Measurements from ENCODE around the gene CD8B.

Gene CD8B

DNA sequence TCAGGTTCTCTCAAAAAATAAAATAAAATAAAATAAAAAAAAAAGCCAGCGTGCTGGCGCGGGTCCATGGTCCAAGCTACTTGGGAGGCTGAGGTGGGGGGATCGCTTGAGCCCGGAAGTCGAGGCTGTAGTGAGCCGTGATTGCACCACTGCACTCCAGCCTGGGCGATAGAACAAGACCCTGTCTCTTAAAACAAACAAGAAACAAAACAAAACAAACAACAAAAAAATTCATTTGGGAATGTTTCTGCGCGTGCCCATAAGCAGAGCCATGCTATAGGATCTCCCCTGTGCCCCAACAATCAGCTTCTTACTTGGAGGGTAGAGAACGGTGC lies 54.6 kb downstream of the CD8B start:
- no peaks in the 10 kb centered on the region for H3K27me3 Mint-ChIP-seq
- DNase-seq (no peak), ATAC-seq (replicated peaks) (no peak)
- peaks cover 35% of the 10 kb centered on the region for H3K36me3 Mint-ChIP-seq (ENCODE audit: insufficient read depth)
- no peaks in the 10 kb centered on the region for H3K9me3 Mint-ChIP-seq
- peaks cover 34 to 52% of the 10 kb centered on the region in 2 donors for H3K4me1 Mint-ChIP-seq (ENCODE audit: low read depth in 2 of 2)
- H3K27ac Mint-ChIP-seq: peak overlapping the region; percentile 83 to 94
- peak overlapping the region; percentile 78 to 92 for H3K4me3 Mint-ChIP-seq

- DNase-seq (no peak), ATAC-seq (replicated peaks) (no peak)
- H3K9me3 Mint-ChIP-seq: no peaks in the 10 kb centered on the region
- H3K27me3 Mint-ChIP-seq: no peaks in the 10 kb centered on the region
- peaks cover 27 to 44% of the 10 kb centered on the region in 2 donors for H3K4me1 Mint-ChIP-seq (ENCODE audit: low read depth in 2 of 2)
- peaks cover 33% of the 10 kb centered on the region for H3K36me3 Mint-ChIP-seq (ENCODE audit: insufficient read depth)
- peak overlapping the region; percentile 83 to 94 for H3K27ac Mint-ChIP-seq
- peak overlapping the region; percentile 78 to 92 for H3K4me3 Mint-ChIP-seq
Observed at GRCh38 chr2:86806059-86806857, 55.4 kb downstream of the CD8B start.

GRCh38 chr2:86800856-86801567 lies 60.7 kb downstream of the CD8B start:
- H3K36me3 Mint-ChIP-seq (ENCODE audit: insufficient read depth): peaks cover 3% of the 10 kb centered on the region
- no peak for ATAC-seq (replicated peaks)
- peaks cover 8 to 14% of the 10 kb centered on the region in 2 donors for H3K9me3 Mint-ChIP-seq
- no peak overlapping the region for H3K4me3 Mint-ChIP-seq
- DNase-seq: no peak
- H3K27me3 Mint-ChIP-seq: no peaks in the 10 kb centered on the region
- peaks cover 8 to 15% of the 10 kb centered on the region in 2 donors for H3K4me1 Mint-ChIP-seq (ENCODE audit: low read depth in 2 of 2)
- H3K27ac Mint-ChIP-seq: peak overlapping the region in 1 of 2 donors; percentile 94

DNA sequence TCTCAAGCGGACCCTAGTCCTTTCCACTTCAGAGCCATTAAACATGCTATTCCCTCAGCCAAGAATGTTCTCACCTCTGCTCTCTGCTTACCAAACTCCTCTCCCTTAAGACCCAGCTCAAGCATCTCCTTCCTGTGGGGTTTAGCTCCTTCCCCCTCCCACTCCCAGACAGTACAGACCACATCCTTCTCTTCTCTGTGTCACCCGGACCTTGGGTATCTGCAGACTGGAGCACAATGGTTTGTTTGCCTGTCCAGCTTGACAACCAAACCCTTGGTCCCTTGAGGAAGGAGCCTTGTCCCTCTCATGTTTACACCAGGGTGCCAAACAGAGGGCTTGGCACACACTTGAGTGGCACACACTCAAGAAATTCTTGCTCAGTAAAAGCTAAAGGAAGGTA lies 66.8 kb downstream of the CD8B start:
- ATAC-seq (replicated peaks) (peak; percentile 40), DNase-seq (peak in 2 of 3 experiments; percentile 30 to 32)
- H3K27ac Mint-ChIP-seq: peak overlapping the region; percentile 95 to 100
- no peaks in the 10 kb centered on the region for H3K27me3 Mint-ChIP-seq
- peaks cover 27% of the 10 kb centered on the region for H3K36me3 Mint-ChIP-seq (ENCODE audit: insufficient read depth)
- H3K4me3 Mint-ChIP-seq: peak overlapping the region; percentile 64 to 83
- peaks cover 9 to 27% of the 10 kb centered on the region in 2 donors for H3K9me3 Mint-ChIP-seq
- H3K4me1 Mint-ChIP-seq (ENCODE audit: low read depth in 2 of 2): peaks cover 44 to 48% of the 10 kb centered on the region in 2 donors

DNA sequence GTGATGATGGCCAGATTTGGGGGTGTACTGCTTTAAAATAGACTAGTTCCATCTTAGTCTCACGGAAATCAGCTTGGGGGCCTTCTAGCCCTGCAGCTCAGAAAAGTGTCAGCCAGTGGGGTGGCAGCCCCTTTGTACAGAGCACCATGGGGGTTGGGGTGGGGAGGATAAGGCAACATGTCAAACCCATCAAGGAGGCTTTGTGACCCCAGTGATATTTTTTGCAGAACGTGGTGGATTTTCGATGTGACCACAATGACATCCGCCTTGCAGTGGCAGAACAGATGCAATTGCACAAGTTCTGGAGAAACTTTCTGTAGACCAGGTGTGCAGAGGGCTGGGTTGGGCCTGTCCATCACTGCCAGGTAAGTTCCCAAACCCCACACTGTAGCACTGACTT lies 67.9 kb downstream of the CD8B start:
- Mint-ChIP-seq H3K27me3 (no peaks in the 10 kb centered on the region), H3K9me3 (peaks cover 9 to 27% of the 10 kb centered on the region in 2 donors), H3K4me3 (peak overlapping the region; percentile 64 to 83), H3K4me1 (ENCODE audit: low read depth in 2 of 2) (peaks cover 46 to 50% of the 10 kb centered on the region in 2 donors), H3K27ac (peak overlapping the region; percentile 95 to 100), H3K36me3 (ENCODE audit: insufficient read depth) (peaks cover 38% of the 10 kb centered on the region)
- DNase-seq (peak; percentile 46 to 51 (median 50)), ATAC-seq (replicated peaks) (peak; percentile 44)

DNA sequence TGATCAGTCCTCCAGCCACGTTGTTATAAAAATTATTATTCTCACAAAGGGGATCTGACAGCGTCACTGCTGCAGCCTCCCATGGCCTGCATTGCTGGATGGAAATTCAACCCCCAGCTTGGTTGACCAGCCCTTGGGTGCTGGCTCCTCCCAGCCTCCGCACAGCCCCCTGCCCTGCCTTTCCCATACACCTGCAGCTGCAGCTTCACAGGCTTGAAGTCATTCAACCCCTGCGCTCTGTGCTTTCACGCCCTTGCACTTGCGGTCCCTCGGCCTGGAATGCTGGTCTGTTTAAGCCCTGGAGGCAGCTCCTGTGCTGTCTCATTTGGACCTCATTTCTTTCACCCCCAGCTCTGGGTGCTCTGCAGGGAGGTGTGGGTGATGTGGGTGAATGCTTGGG lies 70.1 kb downstream of the CD8B start:
- peaks cover 4 to 18% of the 10 kb centered on the region in 2 donors for H3K9me3 Mint-ChIP-seq
- H3K36me3 Mint-ChIP-seq (ENCODE audit: insufficient read depth): peaks cover 60% of the 10 kb centered on the region
- ATAC-seq (replicated peaks) (no peak), DNase-seq (no peak)
- peak overlapping the region; percentile 79 to 83 for H3K4me3 Mint-ChIP-seq
- no peaks in the 10 kb centered on the region for H3K27me3 Mint-ChIP-seq
- peak overlapping the region; percentile 95 to 100 for H3K27ac Mint-ChIP-seq
- H3K4me1 Mint-ChIP-seq (ENCODE audit: low read depth in 2 of 2): peaks cover 56 to 66% of the 10 kb centered on the region in 2 donors

DNA sequence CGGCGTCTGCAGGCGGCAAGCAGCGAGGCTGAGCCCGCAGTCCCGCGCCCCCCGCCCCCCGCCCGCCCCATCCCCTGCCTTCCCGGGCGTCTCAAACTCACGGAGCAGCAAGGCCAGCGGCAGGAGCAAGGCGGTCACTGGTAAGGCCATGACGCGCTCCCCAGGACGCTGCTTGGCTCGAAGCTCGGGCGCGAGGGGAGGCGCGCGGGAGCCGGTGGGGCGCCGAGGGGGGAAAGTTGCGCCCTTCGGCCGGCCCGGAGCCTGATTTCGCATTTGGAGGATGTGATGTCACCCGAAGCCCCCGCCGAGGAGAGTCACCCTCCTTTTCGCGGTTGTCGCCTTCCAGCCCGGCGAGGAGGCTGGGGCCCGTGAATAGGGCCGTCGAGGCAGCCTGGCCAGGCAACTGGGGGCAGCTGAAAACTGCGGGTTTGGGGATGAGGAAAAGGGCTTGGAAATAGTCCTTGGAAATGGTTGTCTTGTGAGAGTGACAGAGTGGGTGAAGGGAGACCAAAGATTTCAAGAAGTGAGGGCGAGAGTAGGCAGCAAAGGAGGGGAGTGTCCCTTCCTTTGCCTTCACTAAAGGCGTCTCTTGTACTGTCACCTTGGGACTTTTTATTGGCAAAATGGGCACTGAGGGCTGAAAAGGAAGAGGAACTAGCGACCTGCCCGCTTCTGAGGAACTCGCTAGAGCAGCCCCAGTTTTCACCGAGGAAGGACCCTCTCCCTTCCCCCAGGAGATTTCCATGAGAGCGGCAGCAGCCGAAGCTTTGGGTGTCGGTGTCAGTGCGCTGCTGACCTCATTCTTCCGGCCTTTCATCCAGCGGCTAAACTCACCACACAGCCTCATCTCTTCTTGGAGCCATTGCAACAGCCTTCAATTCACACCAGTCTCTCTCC lies 70.8 kb downstream of the CD8B start, which contains the start of gene CD8A:
Gene CD8A, minus strand, starts transcription at position 238 of the 897 bp plus-strand sequence. Its CDS starts 88 bp downstream, at position 150.
- Mint-ChIP-seq H3K4me3 (peak within 1 kb of the TSS; percentile 79 to 83), H3K27ac (peak within 1 kb of the TSS; percentile 95 to 100), H3K27me3 (no peaks in the 10 kb centered on the region), H3K36me3 (ENCODE audit: insufficient read depth) (peaks cover 66% of the 10 kb centered on the region), H3K9me3 (peaks cover 3 to 12% of the 10 kb centered on the region in 2 donors), H3K4me1 (ENCODE audit: low read depth in 2 of 2) (peaks cover 63 to 71% of the 10 kb centered on the region in 2 donors)
- ATAC-seq (replicated peaks): peak; percentile 35
- DNase-seq: peak; percentile 76 to 86 (median 76)

GRCh38 chr2:86790134-86790675 lies 71.5 kb downstream of the CD8B start:
- peak overlapping the region; percentile 79 to 83 for H3K4me3 Mint-ChIP-seq
- peaks cover 68 to 70% of the 10 kb centered on the region in 2 donors for H3K4me1 Mint-ChIP-seq (ENCODE audit: low read depth in 2 of 2)
- H3K27ac Mint-ChIP-seq: peak overlapping the region; percentile 95 to 100
- ATAC-seq (replicated peaks) (no peak), DNase-seq (peak in 2 of 3 experiments; percentile 20 to 48)
- peaks cover 2 to 5% of the 10 kb centered on the region in 2 donors for H3K9me3 Mint-ChIP-seq
- peaks cover 73% of the 10 kb centered on the region for H3K36me3 Mint-ChIP-seq (ENCODE audit: insufficient read depth)
- no peaks in the 10 kb centered on the region for H3K27me3 Mint-ChIP-seq

DNA sequence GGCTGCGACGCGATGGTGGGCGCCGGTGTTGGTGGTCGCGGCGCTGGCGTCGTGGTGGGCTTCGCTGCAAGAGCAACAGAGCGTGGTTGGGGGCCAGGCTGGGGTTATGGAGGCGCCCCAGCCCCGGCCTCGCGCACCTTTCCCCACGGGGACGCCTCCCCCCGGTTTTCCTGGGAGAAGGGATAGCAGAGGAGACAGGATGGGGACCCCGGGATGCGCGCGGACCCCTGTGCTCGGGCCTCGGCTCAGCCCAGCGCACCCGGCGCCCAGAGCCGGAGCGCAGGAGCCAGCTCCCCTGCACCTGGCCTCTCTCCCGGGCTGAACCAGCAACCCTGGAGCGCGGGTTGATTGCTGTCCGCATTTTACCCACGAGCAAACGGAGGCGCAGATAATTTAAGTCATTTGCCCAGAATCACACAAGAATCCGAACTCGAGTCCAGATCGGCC lies 72.0 kb downstream of the CD8B start:
- no peak for DNase-seq
- Mint-ChIP-seq H3K27me3 (no peaks in the 10 kb centered on the region), H3K4me1 (ENCODE audit: low read depth in 2 of 2) (peaks cover 66 to 68% of the 10 kb centered on the region in 2 donors), H3K9me3 (peaks cover 0 to 2% of the 10 kb centered on the region in 2 donors), H3K27ac (peak overlapping the region; percentile 95 to 100), H3K4me3 (peak overlapping the region; percentile 79 to 83), H3K36me3 (ENCODE audit: insufficient read depth) (peaks cover 78% of the 10 kb centered on the region)
- ATAC-seq (replicated peaks): no peak

DNA sequence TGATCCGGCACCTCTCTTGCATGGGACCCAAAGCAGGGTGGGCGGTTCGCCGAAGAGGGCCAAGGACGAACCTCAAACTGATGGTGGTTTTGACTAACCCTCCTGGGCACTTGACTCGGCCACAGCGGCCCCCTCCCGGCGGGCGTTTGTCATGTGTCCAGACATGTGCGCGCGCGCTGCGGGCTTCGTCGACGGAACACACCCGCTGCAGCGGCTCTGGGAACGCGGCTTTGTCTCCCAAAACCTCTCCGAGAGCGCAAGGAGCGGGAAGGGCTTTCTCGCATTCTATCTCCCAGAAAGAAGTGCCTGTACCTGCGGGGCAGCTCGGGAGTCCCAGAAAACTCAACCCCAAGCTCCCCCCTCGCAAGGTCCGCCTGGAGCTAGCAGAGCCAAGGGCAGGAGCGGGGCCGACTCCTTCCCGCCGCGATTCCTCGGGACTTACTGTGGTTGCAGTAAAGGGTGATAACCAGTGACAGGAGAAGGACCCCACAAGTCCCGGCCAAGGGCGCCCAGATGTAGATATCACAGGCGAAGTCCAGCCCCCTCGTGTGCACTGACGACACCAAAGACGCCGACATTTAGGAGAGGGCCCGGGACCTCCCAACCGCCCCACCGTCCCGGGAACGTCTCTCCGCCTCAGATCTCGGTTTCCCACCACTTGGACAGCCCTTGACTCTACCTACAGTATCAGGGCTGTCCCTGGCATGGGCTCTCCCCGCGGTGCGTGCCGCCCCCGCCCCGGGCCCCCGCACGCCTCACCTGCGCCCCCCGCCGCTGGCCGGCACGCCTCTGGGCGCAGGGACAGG lies 72.6 kb downstream of the CD8B start:
- ATAC-seq (replicated peaks) (no peak), DNase-seq (peak in 2 of 3 experiments; percentile 34 to 35)
- Mint-ChIP-seq H3K27me3 (no peaks in the 10 kb centered on the region), H3K36me3 (ENCODE audit: insufficient read depth) (peaks cover 85% of the 10 kb centered on the region), H3K4me1 (ENCODE audit: low read depth in 2 of 2) (peaks cover 65 to 69% of the 10 kb centered on the region in 2 donors), H3K27ac (peak overlapping the region; percentile 95 to 100), H3K9me3 (peaks cover 0 to 2% of the 10 kb centered on the region in 2 donors), H3K4me3 (peak overlapping the region; percentile 79 to 83)

- Mint-ChIP-seq H3K4me3 (peak overlapping the region; percentile 79 to 83), H3K36me3 (ENCODE audit: insufficient read depth) (peaks cover 86% of the 10 kb centered on the region), H3K27me3 (no peaks in the 10 kb centered on the region), H3K9me3 (peaks cover 0 to 2% of the 10 kb centered on the region in 2 donors), H3K4me1 (ENCODE audit: low read depth in 2 of 2) (peaks cover 61 to 68% of the 10 kb centered on the region in 2 donors), H3K27ac (peak overlapping the region; percentile 95 to 100)
- no peak for ATAC-seq (replicated peaks)
- DNase-seq: no peak
Observed at GRCh38 chr2:86788165-86788564, 73.5 kb downstream of the CD8B start.

DNA sequence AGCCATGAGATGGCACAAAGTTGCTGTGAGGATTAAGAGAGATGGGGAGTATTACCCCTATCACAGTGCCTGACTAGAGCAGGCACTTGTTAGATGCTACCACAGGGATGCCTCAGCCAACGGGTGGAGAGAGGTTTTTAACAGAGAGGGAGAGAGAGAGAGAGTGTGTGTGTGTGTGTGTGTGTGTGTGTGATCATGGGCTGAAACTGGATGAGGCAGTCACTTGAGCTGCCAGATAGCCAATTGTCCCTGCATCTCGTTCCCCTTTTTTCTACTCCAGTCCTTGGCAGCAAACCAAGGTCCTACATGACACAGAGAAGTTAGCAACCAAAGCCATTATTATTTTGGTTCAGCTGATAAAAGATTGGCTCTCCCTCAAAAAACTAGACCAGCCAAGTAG lies 74.0 kb downstream of the CD8B start:
- ATAC-seq (replicated peaks) (no peak), DNase-seq (peak in 2 of 3 experiments; percentile 32 to 36)
- H3K36me3 Mint-ChIP-seq (ENCODE audit: insufficient read depth): peaks cover 86% of the 10 kb centered on the region
- peak overlapping the region; percentile 79 to 83 for H3K4me3 Mint-ChIP-seq
- H3K27me3 Mint-ChIP-seq: no peaks in the 10 kb centered on the region
- peaks cover 0 to 2% of the 10 kb centered on the region in 2 donors for H3K9me3 Mint-ChIP-seq
- H3K27ac Mint-ChIP-seq: peak overlapping the region; percentile 95 to 100
- H3K4me1 Mint-ChIP-seq (ENCODE audit: low read depth in 2 of 2): peaks cover 57 to 64% of the 10 kb centered on the region in 2 donors
